ENCODE measurements around the gene BCAR3. TPM values are rescaled to one million over a fixed set of nuclear protein-coding genes. Genes with fewer than 3 reads are reported as not detected.
"Not testable (repeated sequence)": the region's sequence is repeated elsewhere in the genome, so short reads cannot be mapped to it uniquely, and the experiment has no call there.

BCAR3 gene
- total RNA-seq, 1 experiment from 2014 or later = 15.6 TPM

GRCh38 chr1:93698329-93699048 is 16.9 kb upstream of the BCAR3 start:
- CTCF ChIA-PET = no interaction called here
- Mint-ChIP-seq H3K9me3 (ENCODE audit: low read depth, unreplicated experiment) (no peaks in the 10 kb centered on the region), H3K27ac (ENCODE audit: unreplicated experiment) (no peak overlapping the region), H3K27me3 (ENCODE audit: unreplicated experiment) (no peaks in the 10 kb centered on the region), H3K4me3 (ENCODE audit: low read depth, unreplicated experiment) (no peak overlapping the region), H3K4me1 (ENCODE audit: low read depth, unreplicated experiment) (peaks cover 18% of the 10 kb centered on the region), H3K36me3 (ENCODE audit: insufficient read depth, unreplicated experiment) (peaks cover 7% of the 10 kb centered on the region)
- no peak for TF ChIP-seq CTCF (IDR thresholded peaks at IDR 0.05; ENCODE audit: unreplicated experiment)
- DNase-seq = no peak
- intact Hi-C loops (cut with micrococcal nuclease; ENCODE audit: unreplicated experiment) = no loop called here
- BruUV-seq (replicated peaks) = no TSS peak

DNA sequence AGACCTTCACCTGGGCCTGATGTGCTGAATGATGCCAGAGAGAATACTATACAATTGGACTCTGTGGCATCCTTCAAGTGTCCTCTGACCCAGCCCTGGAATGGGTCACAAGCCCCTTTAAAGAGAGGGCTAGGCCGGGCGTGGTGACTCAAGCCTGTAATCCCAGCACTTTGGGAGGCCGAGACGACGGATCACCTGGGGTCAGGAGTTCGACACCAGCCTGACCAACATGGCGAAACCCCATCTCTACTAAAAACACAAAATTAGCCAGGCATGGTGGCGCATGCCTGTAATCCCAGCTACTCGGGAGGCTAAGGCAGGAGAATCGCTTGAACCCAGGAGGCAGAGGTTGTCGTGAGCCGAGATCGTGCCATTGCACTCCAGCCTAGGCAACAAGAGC is 15.9 kb upstream of the BCAR3 start:
- H3K4me1 Mint-ChIP-seq (ENCODE audit: low read depth, unreplicated experiment) = peaks cover 10% of the 10 kb centered on the region
- BruUV-seq (replicated peaks); H3K27ac Mint-ChIP-seq (ENCODE audit: unreplicated experiment); DNase-seq; H3K4me3 Mint-ChIP-seq (ENCODE audit: low read depth, unreplicated experiment); intact Hi-C loops (cut with micrococcal nuclease; ENCODE audit: unreplicated experiment); CTCF ChIA-PET; H3K9me3 Mint-ChIP-seq (ENCODE audit: low read depth, unreplicated experiment); H3K36me3 Mint-ChIP-seq (ENCODE audit: insufficient read depth, unreplicated experiment); H3K27me3 Mint-ChIP-seq (ENCODE audit: unreplicated experiment): not testable (repeated sequence)

DNA sequence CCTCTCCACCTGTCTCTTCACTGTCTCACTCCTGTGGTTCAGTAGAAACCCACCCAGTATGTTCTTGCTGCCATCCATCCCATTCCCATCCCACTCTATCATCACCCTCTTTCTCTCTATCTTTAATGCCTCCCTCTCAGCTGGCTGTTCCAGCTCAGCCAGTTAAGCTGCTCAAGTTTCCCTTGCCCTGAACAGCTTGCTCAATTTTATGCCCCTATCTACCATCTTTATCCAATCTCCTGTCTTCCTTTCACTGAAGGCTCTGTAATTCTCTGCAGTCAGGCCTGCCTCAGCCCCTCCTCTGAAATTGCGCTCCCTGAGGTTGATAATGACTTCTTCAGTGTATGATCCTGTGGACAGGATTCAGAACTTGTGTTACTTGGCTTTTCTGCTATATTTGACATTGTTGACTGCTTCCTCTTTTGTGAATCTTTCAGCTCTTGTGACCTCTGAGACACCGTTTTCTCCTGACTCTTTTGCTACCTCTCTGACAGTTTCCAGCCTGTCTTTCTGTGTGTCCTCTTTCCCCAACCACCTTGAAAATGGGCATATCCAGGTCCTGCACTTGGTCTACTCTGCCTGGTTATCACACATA is 13.9 kb upstream of the BCAR3 start:
- no peak overlapping the region for H3K27ac Mint-ChIP-seq (ENCODE audit: unreplicated experiment)
- DNase-seq = no peak
- no TSS peak for BruUV-seq (replicated peaks)
- no peaks in the 10 kb centered on the region for H3K4me1 Mint-ChIP-seq (ENCODE audit: low read depth, unreplicated experiment)
- H3K27me3 Mint-ChIP-seq (ENCODE audit: unreplicated experiment) = no peaks in the 10 kb centered on the region
- no peaks in the 10 kb centered on the region for H3K36me3 Mint-ChIP-seq (ENCODE audit: insufficient read depth, unreplicated experiment)
- intact Hi-C loops (cut with micrococcal nuclease; ENCODE audit: unreplicated experiment) = no loop called here
- no peaks in the 10 kb centered on the region for H3K9me3 Mint-ChIP-seq (ENCODE audit: low read depth, unreplicated experiment)
- TF ChIP-seq CTCF (IDR thresholded peaks at IDR 0.05; ENCODE audit: unreplicated experiment) = no peak
- no peak overlapping the region for H3K4me3 Mint-ChIP-seq (ENCODE audit: low read depth, unreplicated experiment)
- CTCF ChIA-PET = interaction anchor here (0.7 to 1.1 kb wide), 2 partner anchors 9 to 241 kb away, joined by 3 to 5 read pairs; no protein-coding TSS in a partner anchor

- intact Hi-C loops (cut with micrococcal nuclease; ENCODE audit: unreplicated experiment) = no loop called here
- Mint-ChIP-seq H3K27me3 (ENCODE audit: unreplicated experiment) (no peaks in the 10 kb centered on the region), H3K4me1 (ENCODE audit: low read depth, unreplicated experiment) (no peaks in the 10 kb centered on the region), H3K4me3 (ENCODE audit: low read depth, unreplicated experiment) (no peak overlapping the region), H3K27ac (ENCODE audit: unreplicated experiment) (no peak overlapping the region), H3K36me3 (ENCODE audit: insufficient read depth, unreplicated experiment) (no peaks in the 10 kb centered on the region), H3K9me3 (ENCODE audit: low read depth, unreplicated experiment) (no peaks in the 10 kb centered on the region)
- BruUV-seq (replicated peaks) = no TSS peak
- no peak for TF ChIP-seq CTCF (IDR thresholded peaks at IDR 0.05; ENCODE audit: unreplicated experiment)
- DNase-seq = peak; percentile 21
- CTCF ChIA-PET = no interaction called here
Observed at GRCh38 chr1:93694819-93695218, 13.2 kb upstream of the BCAR3 start.

GRCh38 chr1:93694039-93694438 is 12.4 kb upstream of the BCAR3 start:
- intact Hi-C loops (cut with micrococcal nuclease; ENCODE audit: unreplicated experiment) = no loop called here
- H3K27ac Mint-ChIP-seq (ENCODE audit: unreplicated experiment) = no peak overlapping the region
- H3K9me3 Mint-ChIP-seq (ENCODE audit: low read depth, unreplicated experiment) = no peaks in the 10 kb centered on the region
- CTCF ChIA-PET = interaction anchor here (0.6 to 2.1 kb wide), 5 partner anchors 13 to 152 kb away, joined by 3 to 6 read pairs (median 4); partner anchors contain the start of gene BCAR3
- peak; percentile 21 for DNase-seq
- H3K4me3 Mint-ChIP-seq (ENCODE audit: low read depth, unreplicated experiment) = no peak overlapping the region
- no peaks in the 10 kb centered on the region for H3K27me3 Mint-ChIP-seq (ENCODE audit: unreplicated experiment)
- TF ChIP-seq CTCF (IDR thresholded peaks at IDR 0.05; ENCODE audit: unreplicated experiment) = no peak
- H3K36me3 Mint-ChIP-seq (ENCODE audit: insufficient read depth, unreplicated experiment) = no peaks in the 10 kb centered on the region
- no TSS peak for BruUV-seq (replicated peaks)
- no peaks in the 10 kb centered on the region for H3K4me1 Mint-ChIP-seq (ENCODE audit: low read depth, unreplicated experiment)
